AG09309 (cell line): ENCODE results near the gene C1QTNF3.

Experiments
- DNase-seq: peaks from one replicate; pipeline ENCODE4 v3.0.0-alpha.2; 2010; ENCODE audit warnings: low read depth
- H3K4me3 ChIP-seq: 2 replicates; pipeline ENCODE4 v1.5.1; 2011; ENCODE audit warnings: mild to moderate bottlenecking, low read depth, low read length, moderate library complexity; ENCODE audit not compliant: control insufficient read depth
- CTCF ChIP-seq: IDR thresholded peaks from 2 replicates; pipeline ENCODE4 v1.5.1; 2011; ENCODE audit warnings: mild to moderate bottlenecking, low read depth, low read length, inconsistent platforms; ENCODE audit not compliant: insufficient read depth, control insufficient read depth; ENCODE audit errors: missing control alignments

C1QTNF3 gene

GRCh38 chr5:34038838-34039237, 4.2 kb downstream of the C1QTNF3 start:
- no peak for DNase-seq
- H3K4me3 ChIP-seq: no peak overlapping the region
- no peak for TF ChIP-seq CTCF

GRCh38 chr5:34038390-34038789, 4.6 kb downstream of the C1QTNF3 start:
- no peak overlapping the region for H3K4me3 ChIP-seq
- no peak for DNase-seq
- no peak for TF ChIP-seq CTCF

- TF ChIP-seq CTCF: no peak
- no peak for DNase-seq
- no peak overlapping the region for H3K4me3 ChIP-seq
These were observed 5.3 kb downstream of the C1QTNF3 start for GRCh38 chr5:34037726-34038125.

GRCh38 chr5:34035756-34036155, 7.3 kb downstream of the C1QTNF3 start:
- no peak for DNase-seq
- no peak for TF ChIP-seq CTCF
- H3K4me3 ChIP-seq: no peak overlapping the region

- no peak for TF ChIP-seq CTCF
- DNase-seq: no peak
- H3K4me3 ChIP-seq: no peak overlapping the region
These were observed 8.3 kb downstream of the C1QTNF3 start for GRCh38 chr5:34034534-34035327.

- no peak for DNase-seq
- no peak overlapping the region for H3K4me3 ChIP-seq
- TF ChIP-seq CTCF: no peak
These were observed 11.0 kb downstream of the C1QTNF3 start for GRCh38 chr5:34031966-34032365.
